AG08395 (cell line): ENCODE measurements around the gene TPSB2.
"Not testable (repeated sequence)": the region's sequence is repeated elsewhere in the genome, so short reads cannot be mapped to it uniquely, and the experiment has no call there.

Source experiments
- DNase-seq: peaks from one replicate; pipeline ENCODE4 v3.0.0; 2012; ENCODE audit warnings: mixed read lengths, low spot score

TPSB2 gene

GRCh38 chr16:1261131-1261892, 31.3 kb upstream of the TPSB2 start:
- DNase-seq = no peak

- DNase-seq = no peak
Observed at GRCh38 chr16:1260101-1260680, 30.2 kb upstream of the TPSB2 start.

- no peak for DNase-seq
Observed at GRCh38 chr16:1259760-1260068, 29.7 kb upstream of the TPSB2 start.

GRCh38 chr16:1258906-1259759, 29.1 kb upstream of the TPSB2 start:
- no peak for DNase-seq

- no peak for DNase-seq
Observed at GRCh38 chr16:1258225-1258600, 28.2 kb upstream of the TPSB2 start.

- DNase-seq = no peak
Observed at GRCh38 chr16:1257561-1258224, 27.7 kb upstream of the TPSB2 start.

- DNase-seq = no peak
Observed at GRCh38 chr16:1256874-1257322, 26.9 kb upstream of the TPSB2 start.

- not testable (repeated sequence) for DNase-seq
Observed at GRCh38 chr16:1256296-1256873, 26.4 kb upstream of the TPSB2 start.

GRCh38 chr16:1255276-1256122, 25.5 kb upstream of the TPSB2 start, which contains the start of gene TPSD1:
TSS of gene TPSD1 (plus strand) at chr16:1256069. CDS start at chr16:1256281, 212 bp downstream.
- not testable (repeated sequence) for DNase-seq

- not testable (repeated sequence) for DNase-seq
Observed at GRCh38 chr16:1254821-1255220, 24.8 kb upstream of the TPSB2 start.

- not testable (repeated sequence) for DNase-seq
Observed at GRCh38 chr16:1253701-1254364, 23.8 kb upstream of the TPSB2 start.

- DNase-seq = not testable (repeated sequence)
Observed at GRCh38 chr16:1249031-1249755, 19.2 kb upstream of the TPSB2 start.

- DNase-seq = not testable (repeated sequence)
Observed at GRCh38 chr16:1247903-1248537, 18.0 kb upstream of the TPSB2 start.

GRCh38 chr16:1245452-1246020, 15.6 kb upstream of the TPSB2 start:
- no peak for DNase-seq

GRCh38 chr16:1244881-1245280, 14.9 kb upstream of the TPSB2 start:
- no peak for DNase-seq

- not testable (repeated sequence) for DNase-seq
Observed at GRCh38 chr16:1243907-1244850, 14.2 kb upstream of the TPSB2 start.

GRCh38 chr16:1243363-1243762, 13.4 kb upstream of the TPSB2 start:
- not testable (repeated sequence) for DNase-seq

GRCh38 chr16:1241081-1241480, 11.1 kb upstream of the TPSB2 start:
- DNase-seq = not testable (repeated sequence)
